ENCODE measurements around the gene TRMO.

The TRMO gene

GRCh38 chr9:97938081-97938644 lies 15.9 kb upstream of the TRMO start, which contains the start of gene HEMGN:
HEMGN (minus strand) TSS chr9:97938172; CDS start chr9:97938136, 36 bp downstream.
- no peak for DNase-seq (ENCODE audit: low read depth)

GRCh38 chr9:97936998-97937397 lies 14.7 kb upstream of the TRMO start:
- no peak for DNase-seq (ENCODE audit: low read depth)

- no peak for DNase-seq (ENCODE audit: low read depth)
Measured at GRCh38 chr9:97935276-97935675, 13.0 kb upstream of the TRMO start.

GRCh38 chr9:97934321-97935115 lies 12.2 kb upstream of the TRMO start:
- DNase-seq (ENCODE audit: low read depth): no peak

GRCh38 chr9:97933297-97933998 lies 11.1 kb upstream of the TRMO start:
- DNase-seq (ENCODE audit: low read depth): no peak

GRCh38 chr9:97930972-97931371 lies 8.7 kb upstream of the TRMO start:
- no peak for DNase-seq (ENCODE audit: low read depth)

- no peak for DNase-seq (ENCODE audit: low read depth)
Measured at GRCh38 chr9:97928986-97929604, 6.8 kb upstream of the TRMO start.

GRCh38 chr9:97925497-97926334 lies 3.4 kb upstream of the TRMO start:
- no peak for DNase-seq (ENCODE audit: low read depth)

- no peak for DNase-seq (ENCODE audit: low read depth)
Measured at GRCh38 chr9:97924386-97924785, 2.1 kb upstream of the TRMO start.

- DNase-seq (ENCODE audit: low read depth): peak; percentile 80
Measured at GRCh38 chr9:97923529-97924108, 1.3 kb upstream of the TRMO start.

- no peak for DNase-seq (ENCODE audit: low read depth)
Measured at GRCh38 chr9:97919217-97919813, 3.0 kb downstream of the TRMO start.

GRCh38 chr9:97918611-97919010 lies 3.7 kb downstream of the TRMO start:
- no peak for DNase-seq (ENCODE audit: low read depth)

GRCh38 chr9:97911970-97912369 lies 10.3 kb downstream of the TRMO start:
- DNase-seq (ENCODE audit: low read depth): no peak

- DNase-seq (ENCODE audit: low read depth): no peak
Measured at GRCh38 chr9:97911528-97911927, 10.8 kb downstream of the TRMO start.

- no peak for DNase-seq (ENCODE audit: low read depth)
Measured at GRCh38 chr9:97910357-97910756, 11.9 kb downstream of the TRMO start.

GRCh38 chr9:97908705-97909104 lies 13.6 kb downstream of the TRMO start:
- DNase-seq (ENCODE audit: low read depth): no peak

GRCh38 chr9:97907632-97908031 lies 14.7 kb downstream of the TRMO start:
- DNase-seq (ENCODE audit: low read depth): no peak

- DNase-seq (ENCODE audit: low read depth): no peak
Measured at GRCh38 chr9:97907046-97907445, 15.3 kb downstream of the TRMO start.

- no peak for DNase-seq (ENCODE audit: low read depth)
Measured at GRCh38 chr9:97906236-97906831, 16.0 kb downstream of the TRMO start.

GRCh38 chr9:97905228-97905627 lies 17.1 kb downstream of the TRMO start:
- no peak for DNase-seq (ENCODE audit: low read depth)

GRCh38 chr9:97904725-97905124 lies 17.6 kb downstream of the TRMO start:
- no peak for DNase-seq (ENCODE audit: low read depth)

All from EH (cell line).